Measurements from ENCODE around the gene TARS1. TPM values are rescaled to one million over a fixed set of nuclear protein-coding genes. Genes with fewer than 3 reads are reported as not detected.

The TARS1 gene
- total and polyA plus RNA-seq, 2 of the 4 experiments (the other 2 are of a cell fraction) = 90.8 to 175 TPM

DNA sequence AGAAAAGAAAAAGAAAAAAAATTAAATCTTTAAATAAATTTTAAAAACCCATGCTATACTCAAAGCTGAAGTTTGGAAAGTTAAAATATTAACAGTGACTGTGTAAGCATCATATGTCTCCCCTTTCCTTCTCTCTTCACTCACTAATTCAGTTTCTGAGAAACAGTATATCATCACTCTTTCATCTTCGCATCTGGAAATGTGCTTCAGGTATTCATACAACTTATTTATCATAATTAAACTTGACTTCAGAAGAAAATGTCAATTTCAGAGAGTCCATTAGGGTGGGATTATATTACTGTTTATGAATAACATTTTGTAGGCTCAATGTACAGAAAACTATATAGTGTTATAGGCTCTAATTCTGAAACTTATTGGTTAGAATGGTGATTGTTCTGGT lies 29.3 kb upstream of the TARS1 start:
- Histone ChIP-seq H4K8ac (ENCODE audit: low read depth in 2 of 2, low read length in 2 of 2) (no peak overlapping the region), H3K9ac (ENCODE audit: low read depth, low read length) (no peak overlapping the region), H3K27me3 (ENCODE audit: control insufficient read depth, insufficient read depth, low read length) (no peaks in the 10 kb centered on the region), H3K9me1 (ENCODE audit: insufficient read depth, low read length) (0 out of 2 replicates have a peak, but pooled peaks cover 2% of the 10 kb centered on the region), H2AFZ (replicated peaks; ENCODE audit: low read length, poor library complexity) (no peak overlapping the region), H3K4me3 (ENCODE audit: insufficient read depth, low read depth, low read length) (no peak overlapping the region), H3K27ac (ENCODE audit: insufficient read depth, low read length) (no peak overlapping the region), H2BK120ac (ENCODE audit: low read depth, low read length) (no peak overlapping the region), H4K91ac (ENCODE audit: insufficient read depth, low read depth, low read length) (no peak overlapping the region), H2BK15ac (ENCODE audit: low read depth, low read length) (no peak overlapping the region), H3K4me2 (ENCODE audit: low read depth, low read length) (no peak overlapping the region), H3K56ac (ENCODE audit: extremely low read depth, insufficient read depth, low read length) (no peak overlapping the region), H3K79me1 (ENCODE audit: low read depth in 1 of 2, low read length in 2 of 2) (no peaks in the 10 kb centered on the region), H3K14ac (replicated peaks; ENCODE audit: low read depth, low read length) (no peak overlapping the region), H2BK20ac (ENCODE audit: low read depth, low read length) (no peak overlapping the region), H3K9me3 (ENCODE audit: control insufficient read depth, insufficient read depth, low read length) (no peaks in the 10 kb centered on the region), H4K5ac (ENCODE audit: low read depth, low read length) (no peak overlapping the region), H3K4ac (ENCODE audit: low read depth, low read length) (no peak overlapping the region), H3K23ac (ENCODE audit: low read depth, low read length) (no peak overlapping the region), H4K20me1 (ENCODE audit: insufficient read depth, low read length) (no peaks in the 10 kb centered on the region), H3K18ac (ENCODE audit: low read depth, low read length) (no peak overlapping the region), H2AK5ac (ENCODE audit: low read depth, low read length) (no peak overlapping the region), H3K36me3 (ENCODE audit: control insufficient read depth, insufficient read depth, low read length) (no peaks in the 10 kb centered on the region), H2AK9ac (replicated peaks; ENCODE audit: low read depth, low read length, poor library complexity) (no peak overlapping the region), H3K4me1 (ENCODE audit: control insufficient read depth, insufficient read depth, low read length) (peaks cover 2% of the 10 kb centered on the region), H2BK5ac (ENCODE audit: low read depth, low read length, poor library complexity, severe bottlenecking) (no peak overlapping the region)
- intact Hi-C loops (cut with micrococcal nuclease) (no loop called here), dilution Hi-C loops (cut with HindIII; ENCODE audit: low sequenced_read_pairs, unreplicated experiment) (no loop called here), in situ Hi-C loops (cut with MboI; ENCODE audit: low sequenced_read_pairs) (loop anchor here (25.0 kb wide), 1 partner anchor 224 kb away; no protein-coding TSS in a partner anchor)
- no CpG with 5 or more reads among the region's 1 CpG for WGBS, 2 experiments (ENCODE audit: extremely low coverage in 2 of 2, insufficient read length in 1 of 2)
- DNase-seq (no peak), ATAC-seq (ENCODE audit: low read depth) (no peak)
- ChIA-PET POLR2A (ENCODE audit: unreplicated experiment) (no interaction called here), CTCF (no interaction called here)
- no TSS peak for BruUV-seq (replicated peaks)
- TF ChIP-seq MAFK (IDR thresholded peaks at IDR 0.05; ENCODE audit: low read depth, low read length) (no peak), RAD21 (IDR thresholded peaks at IDR 0.05; ENCODE audit: low read length) (no peak), MXI1 (IDR thresholded peaks at IDR 0.05; ENCODE audit: borderline replicate concordance, low read depth, low read length) (no peak), RFX5 (IDR thresholded peaks at IDR 0.05; ENCODE audit: low read depth, low read length) (no peak), MAZ (IDR thresholded peaks at IDR 0.05; ENCODE audit: borderline replicate concordance, low read depth, low read length) (no peak), FOS (IDR thresholded peaks at IDR 0.05; ENCODE audit: low read depth, low read length) (no peak), POLR2A (IDR thresholded peaks at IDR 0.05; ENCODE audit: low read depth, low read length) (no peak), BHLHE40 (IDR thresholded peaks at IDR 0.05; ENCODE audit: low read depth, low read length) (no peak)
- TF ChIP-seq, protein P1, sequence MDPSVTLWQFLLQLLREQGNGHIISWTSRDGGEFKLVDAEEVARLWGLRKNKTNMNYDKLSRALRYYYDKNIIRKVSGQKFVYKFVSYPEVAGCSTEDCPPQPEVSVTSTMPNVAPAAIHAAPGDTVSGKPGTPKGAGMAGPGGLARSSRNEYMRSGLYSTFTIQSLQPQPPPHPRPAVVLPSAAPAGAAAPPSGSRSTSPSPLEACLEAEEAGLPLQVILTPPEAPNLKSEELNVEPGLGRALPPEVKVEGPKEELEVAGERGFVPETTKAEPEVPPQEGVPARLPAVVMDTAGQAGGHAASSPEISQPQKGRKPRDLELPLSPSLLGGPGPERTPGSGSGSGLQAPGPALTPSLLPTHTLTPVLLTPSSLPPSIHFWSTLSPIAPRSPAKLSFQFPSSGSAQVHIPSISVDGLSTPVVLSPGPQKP (IDR thresholded peaks at IDR 0.05; ENCODE audit: borderline replicate concordance, low read depth, low read length) = no peak
- TF ChIP-seq, protein P2, sequence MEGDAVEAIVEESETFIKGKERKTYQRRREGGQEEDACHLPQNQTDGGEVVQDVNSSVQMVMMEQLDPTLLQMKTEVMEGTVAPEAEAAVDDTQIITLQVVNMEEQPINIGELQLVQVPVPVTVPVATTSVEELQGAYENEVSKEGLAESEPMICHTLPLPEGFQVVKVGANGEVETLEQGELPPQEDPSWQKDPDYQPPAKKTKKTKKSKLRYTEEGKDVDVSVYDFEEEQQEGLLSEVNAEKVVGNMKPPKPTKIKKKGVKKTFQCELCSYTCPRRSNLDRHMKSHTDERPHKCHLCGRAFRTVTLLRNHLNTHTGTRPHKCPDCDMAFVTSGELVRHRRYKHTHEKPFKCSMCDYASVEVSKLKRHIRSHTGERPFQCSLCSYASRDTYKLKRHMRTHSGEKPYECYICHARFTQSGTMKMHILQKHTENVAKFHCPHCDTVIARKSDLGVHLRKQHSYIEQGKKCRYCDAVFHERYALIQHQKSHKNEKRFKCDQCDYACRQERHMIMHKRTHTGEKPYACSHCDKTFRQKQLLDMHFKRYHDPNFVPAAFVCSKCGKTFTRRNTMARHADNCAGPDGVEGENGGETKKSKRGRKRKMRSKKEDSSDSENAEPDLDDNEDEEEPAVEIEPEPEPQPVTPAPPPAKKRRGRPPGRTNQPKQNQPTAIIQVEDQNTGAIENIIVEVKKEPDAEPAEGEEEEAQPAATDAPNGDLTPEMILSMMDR (conservative IDR thresholded peaks at IDR 0.05; ENCODE audit: low read depth, low read length) = no peak

Measured in IMR-90 (cell line).